GM19328 (cell line): ENCODE results near the gene SERF1A.
"Not testable (repeated sequence)": the region's sequence is repeated elsewhere in the genome, so short reads cannot be mapped to it uniquely, and the experiment has no call there.

Source experiments
- ATAC-seq: cut with Tn5 transposase; IDR thresholded peaks from one replicate; pipeline ENCODE4 v1.9.1; 2021; ENCODE audit warnings: mild to moderate bottlenecking, moderate library complexity; ENCODE audit not compliant: unreplicated experiment

SERF1A gene

GRCh38 chr5:70900533-70901271 is at the start of gene SERF1A:
Gene SERF1A, plus strand, starts transcription at chr5:70900669. Its CDS starts 201 bp downstream, at chr5:70900870.
- peak; percentile 93 for ATAC-seq

DNA sequence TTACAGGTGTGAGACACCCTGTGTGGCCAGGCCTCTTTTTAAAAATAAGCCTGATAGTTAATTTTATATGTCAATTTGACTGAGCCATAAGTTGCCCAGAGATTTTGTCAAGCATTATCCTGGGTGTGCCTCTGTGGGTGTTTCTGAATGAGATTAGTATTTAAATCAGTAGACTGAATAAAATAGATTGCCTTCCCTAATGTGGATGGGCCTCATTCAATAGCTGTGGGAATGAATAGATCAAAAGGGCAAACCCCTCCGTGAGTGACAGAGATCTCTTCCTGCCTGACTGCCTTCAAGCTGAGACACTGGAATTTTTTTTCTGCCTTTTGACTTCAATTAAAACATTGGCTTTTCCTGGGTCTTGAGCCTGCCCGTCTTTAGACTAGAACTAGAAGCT is 33.7 kb upstream of the SERF1A start:
- ATAC-seq, result not testable (repeated sequence)

DNA sequence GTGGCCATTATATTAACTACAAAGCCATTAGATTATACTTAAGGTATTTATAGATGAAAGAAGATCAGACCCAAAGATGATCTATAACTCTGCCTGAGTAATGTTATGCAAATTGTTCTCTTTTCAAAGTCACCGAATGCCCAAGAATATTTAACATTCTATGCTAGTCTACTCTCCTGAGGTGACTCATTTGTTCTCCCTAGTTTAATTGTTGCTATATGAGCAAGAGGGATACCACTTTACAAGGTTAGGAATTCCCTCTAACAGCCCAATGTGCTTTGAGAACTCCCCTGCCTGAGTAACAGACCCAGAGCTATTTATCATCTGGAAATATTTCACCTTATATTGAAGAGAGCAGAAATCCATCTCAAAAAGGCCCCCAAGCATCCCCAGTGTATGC is 29.8 kb upstream of the SERF1A start:
- not testable (repeated sequence) for ATAC-seq

DNA sequence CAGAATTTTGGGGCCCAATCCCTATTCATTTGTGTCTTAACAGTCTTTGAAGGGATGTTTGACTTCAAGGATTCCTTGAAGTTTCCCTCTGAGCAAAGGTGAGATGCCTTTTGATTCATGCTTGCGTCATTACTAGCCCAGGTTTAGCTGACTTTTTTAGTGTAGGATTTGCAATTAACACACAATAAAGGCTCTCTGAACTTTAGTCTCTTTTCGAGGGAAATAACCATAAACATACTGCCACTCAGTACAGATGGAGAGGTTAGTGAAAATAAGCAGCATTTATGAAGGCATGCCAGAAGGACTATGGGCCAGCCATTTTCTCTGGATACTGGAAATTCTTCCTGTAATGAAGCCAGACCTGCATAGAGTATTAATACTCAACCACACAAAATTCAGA is 4.4 kb upstream of the SERF1A start:
- not testable (repeated sequence) for ATAC-seq

DNA sequence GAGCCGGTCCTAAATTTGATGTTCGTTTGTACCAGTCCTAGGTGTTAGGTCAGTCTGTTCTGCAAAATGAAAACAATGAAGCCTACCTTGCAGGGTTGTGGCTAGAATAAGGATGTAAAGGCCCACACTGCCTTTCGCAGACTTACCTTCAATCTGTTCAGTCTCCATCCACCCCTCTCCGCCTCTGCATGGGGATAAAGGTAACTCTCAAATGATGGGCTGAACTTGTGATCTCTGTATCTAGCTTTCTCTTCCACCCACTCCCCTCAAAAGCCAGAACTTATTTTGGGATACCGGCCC is 753 bp downstream of the SERF1A start:
- peak; percentile 24 for ATAC-seq

GRCh38 chr5:70906624-70907023 is 6.2 kb downstream of the SERF1A start:
- not testable (repeated sequence) for ATAC-seq

- not testable (repeated sequence) for ATAC-seq
Observed at GRCh38 chr5:70916829-70917228, 16.4 kb downstream of the SERF1A start.

- ATAC-seq, result peak; percentile 35
Observed at GRCh38 chr5:70925211-70925562, 24.7 kb downstream of the SERF1A start.

DNA sequence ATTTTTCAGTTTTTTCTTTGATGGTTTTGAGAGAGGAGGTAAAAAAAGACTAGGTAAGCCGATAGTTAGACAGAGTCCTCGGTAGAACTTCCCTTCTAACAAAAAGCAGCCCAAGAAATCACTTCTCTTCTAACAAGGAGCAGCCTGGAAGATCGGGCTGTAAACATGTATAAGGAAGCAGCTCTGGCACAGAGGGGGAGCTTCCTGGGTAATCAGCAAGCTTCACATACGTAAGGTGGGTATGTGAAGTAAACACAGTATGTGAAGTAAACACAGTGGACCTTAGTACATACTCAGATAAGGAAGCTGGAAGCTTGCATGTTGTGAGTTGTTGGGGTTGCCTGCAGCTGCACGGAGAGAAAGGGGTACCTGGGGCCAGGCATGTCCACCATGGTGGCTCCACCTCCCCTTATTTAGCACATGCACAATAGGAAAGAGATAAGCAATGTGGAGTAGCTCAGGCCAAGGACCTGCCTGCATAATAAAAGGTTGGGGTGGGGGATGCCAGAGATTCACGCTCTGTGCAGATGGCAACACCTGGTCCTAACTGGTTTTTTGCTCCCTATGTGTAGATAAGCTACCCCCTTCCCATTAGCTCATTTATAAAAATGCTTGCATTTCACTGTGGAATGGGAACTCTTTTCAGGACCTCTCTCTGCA is 31.4 kb downstream of the SERF1A start:
- not testable (repeated sequence) for ATAC-seq

DNA sequence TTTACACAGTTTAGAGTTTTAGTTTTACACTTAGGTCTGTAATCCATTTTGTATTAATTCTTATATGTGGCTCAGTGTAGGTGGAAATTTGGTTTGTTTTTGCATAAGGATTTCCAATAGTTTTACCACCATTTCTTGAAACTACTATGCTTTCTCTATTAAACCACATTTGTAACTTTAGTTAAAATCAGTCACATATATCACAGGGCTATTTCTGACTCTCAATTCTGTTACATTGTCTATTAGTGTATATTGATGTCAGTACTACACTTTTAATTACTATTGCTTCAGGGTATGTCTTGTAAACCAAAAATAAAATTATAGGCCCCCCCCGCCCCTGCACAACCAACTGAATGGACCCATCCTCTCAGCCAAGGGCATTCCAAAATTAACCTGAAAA is 32.1 kb downstream of the SERF1A start:
- not testable (repeated sequence) for ATAC-seq

DNA sequence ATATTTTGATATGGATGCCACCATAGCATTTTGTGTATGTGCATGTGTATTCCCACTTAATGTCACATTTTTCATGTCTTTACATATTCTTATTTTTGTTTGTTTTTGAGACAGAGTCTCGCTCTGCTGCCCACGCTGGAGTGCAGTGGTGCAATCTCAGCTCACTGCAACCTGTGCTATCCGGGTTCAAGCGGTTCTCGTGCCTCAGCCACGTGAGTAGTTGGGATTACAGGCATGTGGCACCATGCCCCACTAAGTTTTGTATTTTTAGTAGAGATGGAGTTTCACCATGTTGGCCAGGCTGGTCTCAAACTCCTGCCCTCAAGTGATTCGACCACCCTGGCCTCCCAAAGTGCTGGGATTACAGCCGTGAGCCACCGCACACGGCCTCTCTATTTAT is 52.6 kb downstream of the SERF1A start:
- not testable (repeated sequence) for ATAC-seq
